ENCODE data around the gene FAM81A. TPM values are rescaled to one million over a fixed set of nuclear protein-coding genes. Genes with fewer than 3 reads are reported as not detected.

Gene FAM81A
- total RNA-seq, 1 donor from 2014 or later = 2.9 TPM

DNA sequence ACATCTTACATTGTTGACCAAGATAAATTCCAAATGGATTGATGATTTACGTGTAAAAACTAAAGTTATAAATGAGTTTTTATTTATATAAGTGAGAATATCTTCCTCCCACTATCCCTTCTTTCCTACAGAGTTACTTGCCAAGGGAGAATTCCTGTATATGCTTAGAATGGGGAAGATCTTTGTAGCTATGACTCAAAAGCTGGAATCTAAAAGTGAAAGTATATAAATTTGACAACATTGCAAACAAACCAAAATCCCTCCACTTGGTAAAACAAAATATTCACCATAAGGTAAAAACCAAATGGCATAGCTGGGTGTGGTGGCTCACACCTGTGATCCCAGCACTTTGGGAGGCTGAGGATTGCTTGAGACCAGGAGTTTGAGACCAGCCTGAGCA lies 120.9 kb downstream of the FAM81A start:
- H3K27me3 ChIP-seq (ENCODE audit: low read depth) = no peaks in the 10 kb centered on the region
- intact Hi-C loops (cut with micrococcal nuclease) = no loop called here
- no peak for TF ChIP-seq CTCF (IDR thresholded peaks at IDR 0.05; ENCODE audit: borderline replicate concordance)
- H3K4me1 ChIP-seq = no peaks in the 10 kb centered on the region
- DNase-seq = no peak
- H3K36me3 ChIP-seq = no peaks in the 10 kb centered on the region
- H3K9me3 ChIP-seq (replicated peaks) = no peaks in the 10 kb centered on the region
- H3K4me3 ChIP-seq = no peak overlapping the region
- no peak overlapping the region for H3K27ac ChIP-seq (replicated peaks)

DNA sequence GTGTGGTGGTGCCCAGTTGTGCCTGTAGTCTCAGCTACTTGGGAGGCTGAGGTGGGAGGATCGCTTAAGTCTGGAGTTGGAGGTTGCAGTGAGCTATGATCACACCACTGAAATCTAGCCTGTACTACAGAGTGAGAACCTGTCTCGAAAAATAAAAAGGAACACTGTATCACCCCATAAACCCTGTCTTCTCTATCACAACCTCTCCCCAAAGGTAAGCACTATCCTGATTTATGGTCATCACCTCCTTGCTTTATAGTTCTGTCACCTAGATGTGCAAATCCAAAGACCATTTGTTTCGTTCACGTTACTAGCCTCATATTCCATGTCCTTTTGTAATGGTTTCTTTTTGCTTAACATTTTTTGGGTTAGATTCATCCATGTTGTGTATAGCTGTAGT lies 123.6 kb downstream of the FAM81A start:
- no peaks in the 10 kb centered on the region for H3K4me1 ChIP-seq
- DNase-seq = no peak
- intact Hi-C loops (cut with micrococcal nuclease) = no loop called here
- H3K27me3 ChIP-seq (ENCODE audit: low read depth) = no peaks in the 10 kb centered on the region
- H3K27ac ChIP-seq (replicated peaks) = no peak overlapping the region
- TF ChIP-seq CTCF (IDR thresholded peaks at IDR 0.05; ENCODE audit: borderline replicate concordance) = no peak
- H3K36me3 ChIP-seq = no peaks in the 10 kb centered on the region
- no peak overlapping the region for H3K4me3 ChIP-seq
- H3K9me3 ChIP-seq (replicated peaks) = peaks cover 25% of the 10 kb centered on the region

DNA sequence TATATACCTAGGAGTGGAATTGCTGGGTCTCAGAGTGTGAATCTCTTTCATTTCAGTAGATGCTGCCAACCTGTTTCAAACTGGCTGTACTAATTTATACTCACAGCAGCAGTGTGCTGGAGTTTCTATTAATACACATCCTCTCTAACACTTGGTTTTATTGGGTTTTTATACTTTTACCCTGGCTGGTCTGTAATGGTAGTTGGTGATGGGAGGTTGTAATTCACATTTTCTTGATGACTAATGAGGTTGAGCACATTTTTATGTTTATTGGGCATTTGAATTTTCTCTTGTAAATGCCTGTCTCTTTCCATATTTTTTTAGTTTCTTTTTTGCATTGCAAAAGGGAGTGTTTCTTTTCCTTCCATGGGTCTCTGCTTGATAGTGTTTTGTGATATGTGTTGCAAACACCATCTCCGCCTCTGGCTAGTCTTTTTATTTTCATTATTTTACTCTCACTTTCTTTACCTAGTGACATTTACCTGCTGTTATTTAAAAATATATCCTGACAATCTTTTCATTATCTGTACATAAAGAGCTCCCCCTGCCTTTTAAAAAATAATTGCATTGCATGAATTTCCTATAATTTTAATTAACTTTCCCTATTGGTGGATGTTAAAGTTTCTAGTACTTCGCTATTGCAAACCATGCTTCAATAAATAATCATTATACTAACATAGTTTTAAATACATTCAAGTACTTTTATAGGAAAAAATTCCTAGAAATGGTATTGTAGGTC lies 124.6 kb downstream of the FAM81A start:
- Histone ChIP-seq H3K9me3 (replicated peaks) (peaks cover 27% of the 10 kb centered on the region), H3K27me3 (ENCODE audit: low read depth) (no peaks in the 10 kb centered on the region), H3K4me1 (no peaks in the 10 kb centered on the region), H3K27ac (replicated peaks) (no peak overlapping the region), H3K4me3 (no peak overlapping the region), H3K36me3 (no peaks in the 10 kb centered on the region)
- intact Hi-C loops (cut with micrococcal nuclease) = no loop called here
- no peak for TF ChIP-seq CTCF (IDR thresholded peaks at IDR 0.05; ENCODE audit: borderline replicate concordance)
- DNase-seq = no peak

- no peak for TF ChIP-seq CTCF (IDR thresholded peaks at IDR 0.05; ENCODE audit: borderline replicate concordance)
- Histone ChIP-seq H3K27ac (replicated peaks) (no peak overlapping the region), H3K9me3 (replicated peaks) (peaks cover 27% of the 10 kb centered on the region), H3K27me3 (ENCODE audit: low read depth) (no peaks in the 10 kb centered on the region), H3K36me3 (no peaks in the 10 kb centered on the region), H3K4me3 (no peak overlapping the region), H3K4me1 (no peaks in the 10 kb centered on the region)
- no peak for DNase-seq
- intact Hi-C loops (cut with micrococcal nuclease) = no loop called here
Measured at GRCh38 chr15:59565299-59565698, 127.3 kb downstream of the FAM81A start.

GRCh38 chr15:59567324-59567723 lies 129.3 kb downstream of the FAM81A start:
- no peaks in the 10 kb centered on the region for H3K4me1 ChIP-seq
- no peaks in the 10 kb centered on the region for H3K27me3 ChIP-seq (ENCODE audit: low read depth)
- H3K27ac ChIP-seq (replicated peaks) = no peak overlapping the region
- TF ChIP-seq CTCF (IDR thresholded peaks at IDR 0.05; ENCODE audit: borderline replicate concordance) = no peak
- no peak overlapping the region for H3K4me3 ChIP-seq
- H3K9me3 ChIP-seq (replicated peaks) = peaks cover 27% of the 10 kb centered on the region
- DNase-seq = no peak
- no peaks in the 10 kb centered on the region for H3K36me3 ChIP-seq
- intact Hi-C loops (cut with micrococcal nuclease) = no loop called here

Data from left ventricle myocardium inferior (tissue), 1 donor.